ENCODE measurements around the gene CALR.

The CALR gene

GRCh38 chr19:12984143-12984627 lies 45.8 kb downstream of the CALR start:
- DNase-seq = no peak

GRCh38 chr19:12984683-12985048 lies 46.3 kb downstream of the CALR start:
- no peak for DNase-seq

- DNase-seq = no peak
Observed at GRCh38 chr19:12985049-12985776, 46.8 kb downstream of the CALR start.

GRCh38 chr19:12986726-12987125 lies 48.3 kb downstream of the CALR start:
- no peak for DNase-seq

- no peak for DNase-seq
Observed at GRCh38 chr19:12987190-12987589, 48.8 kb downstream of the CALR start.

- no peak for DNase-seq
Observed at GRCh38 chr19:12987781-12988180, 49.4 kb downstream of the CALR start.

- DNase-seq = no peak
Observed at GRCh38 chr19:12990431-12990830, 52.0 kb downstream of the CALR start.

GRCh38 chr19:12990853-12991252 lies 52.4 kb downstream of the CALR start:
- no peak for DNase-seq

GRCh38 chr19:12991296-12991695 lies 52.9 kb downstream of the CALR start:
- DNase-seq = no peak

- DNase-seq = no peak
Observed at GRCh38 chr19:12992729-12993128, 54.3 kb downstream of the CALR start.

GRCh38 chr19:12993562-12993961 lies 55.2 kb downstream of the CALR start:
- no peak for DNase-seq
